Measurements from ENCODE around the gene CYTH1.

GRCh38 chr17:78739331-78739931 lies 42.6 kb downstream of the CYTH1 start:
- no peak for TF ChIP-seq POLR2A (IDR thresholded peaks at IDR 0.05)
- no peak for TF ChIP-seq CTCF (IDR thresholded peaks at IDR 0.05)
- TF ChIP-seq POLR2AphosphoS5 (IDR thresholded peaks at IDR 0.05), result no peak
